AML-193 (cell line): ENCODE data around the gene CABYR.

Experiments used
- DNase-seq, 2 experiments: peaks; one replicate each; lab custom pipeline; 2025; lab: John Stamatoyannopoulos, UW

The CABYR gene

GRCh38 chr18:24138789-24139616 is at the start of gene CABYR:
Gene CABYR, plus strand, starts transcription at chr18:24139062. Its CDS starts 4,053 bp downstream, at chr18:24143115.
- DNase-seq, result no peak

GRCh38 chr18:24089076-24089475 is 49.8 kb upstream of the CABYR start:
- DNase-seq, result no peak

- no peak for DNase-seq
Observed at GRCh38 chr18:24089515-24090337, 49.1 kb upstream of the CABYR start.

- DNase-seq, result no peak
Observed at GRCh38 chr18:24090876-24091275, 48.0 kb upstream of the CABYR start.

GRCh38 chr18:24094561-24094960 is 44.3 kb upstream of the CABYR start:
- DNase-seq, result no peak

- no peak for DNase-seq
Observed at GRCh38 chr18:24095976-24096375, 42.9 kb upstream of the CABYR start.

GRCh38 chr18:24103320-24104021 is 35.4 kb upstream of the CABYR start:
- DNase-seq, result no peak

- DNase-seq, result no peak
Observed at GRCh38 chr18:24104486-24104885, 34.4 kb upstream of the CABYR start.

GRCh38 chr18:24108641-24109040 is 30.2 kb upstream of the CABYR start:
- DNase-seq, result no peak

- no peak for DNase-seq
Observed at GRCh38 chr18:24111936-24112335, 26.9 kb upstream of the CABYR start.

- no peak for DNase-seq
Observed at GRCh38 chr18:24112464-24112863, 26.4 kb upstream of the CABYR start.

GRCh38 chr18:24112874-24113615 is 25.8 kb upstream of the CABYR start:
- no peak for DNase-seq

- DNase-seq, result no peak
Observed at GRCh38 chr18:24114924-24115549, 23.8 kb upstream of the CABYR start.

- DNase-seq, result peak; percentile 41 to 43
Observed at GRCh38 chr18:24115628-24116027, 23.2 kb upstream of the CABYR start.

- peak; percentile 69 to 71 for DNase-seq
Observed at GRCh38 chr18:24118750-24119577, 19.9 kb upstream of the CABYR start.

- no peak for DNase-seq
Observed at GRCh38 chr18:24120676-24121075, 18.2 kb upstream of the CABYR start.

GRCh38 chr18:24121625-24122024 is 17.2 kb upstream of the CABYR start:
- DNase-seq, result no peak

GRCh38 chr18:24126155-24126961 is 12.5 kb upstream of the CABYR start:
- no peak for DNase-seq

- no peak for DNase-seq
Observed at GRCh38 chr18:24127735-24128134, 11.1 kb upstream of the CABYR start.

- no peak for DNase-seq
Observed at GRCh38 chr18:24128700-24129099, 10.2 kb upstream of the CABYR start.
